B cell (primary cell): ENCODE measurements around the gene ADCY7. TPM values are rescaled to one million over a fixed set of nuclear protein-coding genes. Genes with fewer than 3 reads are reported as not detected.

Experiments
- ATAC-seq: fragments of 200-7000 bp; cut with Tn5 transposase; one replicate; pipeline ENCODE4 v1.10.0; 2021; ENCODE audit warnings: low read depth, mild to moderate bottlenecking, moderate number of reproducible peaks, moderate library complexity
- CTCF ChIA-PET: fragments of 350-600 bp; sonication (Branson Sonifier 250); formaldehyde crosslinking; loops from one replicate; lab custom pipeline; 2021; ENCODE audit warnings: antibody characterized with exemption, inconsistent platforms; lab: Charles Lee
- POLR2A ChIA-PET: fragments of 350-600 bp; sonication (Branson Sonifier 250); formaldehyde crosslinking; loops from one replicate; lab custom pipeline; 2021; ENCODE audit warnings: antibody characterized with exemption; lab: Charles Lee
- DNase-seq: peaks from one replicate; pipeline ENCODE4 v3.0.0; 2013
- H2AFZ ChIP-seq: 2 replicates; pipeline ENCODE4 v1.6.1; 2012; ENCODE audit warnings: mild to moderate bottlenecking, low read depth, low read length; ENCODE audit not compliant: insufficient read depth, poor library complexity, severe bottlenecking
- H3K27ac ChIP-seq, 2 donors: 1 replicate in 1 of 2; 2 replicates in 1 of 2; pipeline ENCODE4 v1.5.1; 2012 to 2013; ENCODE audit warnings: low read length in 2 of 2, mild to moderate bottlenecking in 2 of 2, moderate library complexity in 1 of 2
- H3K27me3 ChIP-seq, 4 experiments: fragments of 200-600 bp in 1 of 4; sonication (generic) in 1 of 4; replicated peaks in 1 of 4; 1 replicate in 2 of 4; 2 replicates in 2 of 4; pipeline versions ENCODE4 v1.6.1 to v1.7.0; 2013 to 2016; ENCODE audit warnings: low read length in 3 of 4, mild to moderate bottlenecking in 2 of 4, mixed read lengths in 1 of 4, moderate library complexity in 1 of 4; ENCODE audit not compliant: insufficient read depth in 4 of 4, control insufficient read depth in 3 of 4; ENCODE audit errors: control extremely low read depth in 1 of 4
- H3K36me3 ChIP-seq, 2 experiments: replicated peaks in 1 of 2; 1 replicate in 1 of 2; 2 replicates in 1 of 2; pipeline versions ENCODE4 v1.6.1 to v1.7.1; 2013; ENCODE audit warnings: low read length in 1 of 2; ENCODE audit not compliant: insufficient read depth in 2 of 2, control insufficient read depth in 1 of 2; ENCODE audit errors: control extremely low read depth in 1 of 2, extremely low read depth in 1 of 2
- H3K4me1 ChIP-seq, 2 donors: fragments of 200-600 bp in 1 of 2; sonication (generic) in 1 of 2; 1 replicate in 1 of 2; 2 replicates in 1 of 2; pipeline versions ENCODE4 v1.5.1 to v1.6.1; 2013 to 2017; ENCODE audit warnings: low read length in 2 of 2; ENCODE audit not compliant: control insufficient read depth in 2 of 2, insufficient read depth in 2 of 2
- H3K4me2 ChIP-seq: replicated peaks from 2 replicates; pipeline ENCODE3; 2012; ENCODE audit warnings: mild to moderate bottlenecking, low read depth, low read length; ENCODE audit not compliant: poor library complexity, severe bottlenecking
- H3K4me3 ChIP-seq, 5 experiments: fragments of 200-600 bp in 1 of 5; sonication (generic) in 1 of 5; 1 replicate in 3 of 5; 2 replicates in 2 of 5; pipeline versions ENCODE4 v1.5.1 to v1.7.0; 2011 to 2016; ENCODE audit warnings: low read length in 4 of 5, mild to moderate bottlenecking in 4 of 5, low read depth in 2 of 5, control low read depth in 1 of 5, moderate library complexity in 1 of 5; ENCODE audit not compliant: insufficient read depth in 1 of 5; ENCODE audit errors: control extremely low read depth in 1 of 5, extremely low read depth in 1 of 5
- H3K79me2 ChIP-seq: fragments of 200-600 bp; sonication (generic); one replicate; pipeline ENCODE4 v1.6.0; 2016; ENCODE audit warnings: low read length; ENCODE audit not compliant: control insufficient read depth, insufficient read depth
- H3K9ac ChIP-seq: fragments of 200-600 bp; sonication (generic); 2 replicates; pipeline ENCODE4 v1.6.1; 2017; ENCODE audit warnings: mild to moderate bottlenecking, low read length, moderate library complexity
- H3K9me3 ChIP-seq, 3 donors: one replicate each; pipeline versions ENCODE4 v1.6.1 to v1.7.1; 2013; ENCODE audit warnings: low read length in 2 of 3; ENCODE audit not compliant: control insufficient read depth in 2 of 3, insufficient read depth in 1 of 3; ENCODE audit errors: control extremely low read depth in 1 of 3
- H4K20me1 ChIP-seq: 2 replicates; pipeline ENCODE4 v1.6.0; 2012; ENCODE audit warnings: mild to moderate bottlenecking, low read length; ENCODE audit not compliant: insufficient read depth, control insufficient read depth, poor library complexity, severe bottlenecking
- H3K27ac Mint-ChIP-seq: one replicate; pipeline ENCODE4 v1.8.0; 2021; ENCODE audit warnings: mixed read lengths
- H3K27me3 Mint-ChIP-seq: one replicate; pipeline ENCODE4 v1.8.0; 2021; ENCODE audit warnings: mixed read lengths
- H3K4me1 Mint-ChIP-seq: one replicate; pipeline ENCODE4 v1.8.0; 2021; ENCODE audit warnings: mixed read lengths
- H3K4me3 Mint-ChIP-seq: one replicate; pipeline ENCODE4 v1.8.0; 2021; ENCODE audit warnings: mixed read lengths
- H3K9me3 Mint-ChIP-seq: one replicate; pipeline ENCODE4 v1.8.0; 2022; ENCODE audit warnings: mixed read lengths; ENCODE audit not compliant: insufficient read depth
- CTCF ChIP-seq: fragments of 200-600 bp; IDR thresholded peaks from one replicate; pipeline ENCODE4 v1.8.0; 2022; ENCODE audit warnings: antibody characterized with exemption, mild to moderate bottlenecking
- EZH2 ChIP-seq: IDR thresholded peaks from 2 replicates; pipeline ENCODE4 v1.6.1; 2012; ENCODE audit warnings: borderline replicate concordance, low read depth, mild to moderate bottlenecking, moderate library complexity, low read length; ENCODE audit not compliant: insufficient read depth, poor library complexity, severe bottlenecking
- WGBS: methylation state at CpG from one replicate; pipeline ENCODE4 v1.1.5; 2013; ENCODE audit warnings: missing lambda C conversion rate; ENCODE audit not compliant: insufficient coverage; 5-methylcytosine and 5-hydroxymethylcytosine counted together
- intact Hi-C: fragments of 100-400 bp; cut with micrococcal nuclease; formaldehyde crosslinking; loops from one replicate; pipeline ENCODE4 v1.10.0; 2022
- polyA plus RNA-seq: library from polyadenylated mRNA; depleted of rRNA; stranded (reverse); fragments of >200 nt; gene quantifications from 2 replicates; pipeline ENCODE4 v1.2.3, GENCODE V29; 2012
- total RNA-seq, 2 donors: library from RNA; stranded (reverse); fragments of 120-200 nt in 1 of 2; gene quantifications; 1 replicate in 1 of 2; 2 replicates in 1 of 2; pipeline versions ENCODE4 v1.2.3 to v1.2.4, GENCODE V29; 2013 to 2022

Gene ADCY7
- total and polyA plus RNA-seq, 2 donors (not counting 1 experiment from before 2014, with no cell fraction given) = 78.4 to 207 TPM

DNA sequence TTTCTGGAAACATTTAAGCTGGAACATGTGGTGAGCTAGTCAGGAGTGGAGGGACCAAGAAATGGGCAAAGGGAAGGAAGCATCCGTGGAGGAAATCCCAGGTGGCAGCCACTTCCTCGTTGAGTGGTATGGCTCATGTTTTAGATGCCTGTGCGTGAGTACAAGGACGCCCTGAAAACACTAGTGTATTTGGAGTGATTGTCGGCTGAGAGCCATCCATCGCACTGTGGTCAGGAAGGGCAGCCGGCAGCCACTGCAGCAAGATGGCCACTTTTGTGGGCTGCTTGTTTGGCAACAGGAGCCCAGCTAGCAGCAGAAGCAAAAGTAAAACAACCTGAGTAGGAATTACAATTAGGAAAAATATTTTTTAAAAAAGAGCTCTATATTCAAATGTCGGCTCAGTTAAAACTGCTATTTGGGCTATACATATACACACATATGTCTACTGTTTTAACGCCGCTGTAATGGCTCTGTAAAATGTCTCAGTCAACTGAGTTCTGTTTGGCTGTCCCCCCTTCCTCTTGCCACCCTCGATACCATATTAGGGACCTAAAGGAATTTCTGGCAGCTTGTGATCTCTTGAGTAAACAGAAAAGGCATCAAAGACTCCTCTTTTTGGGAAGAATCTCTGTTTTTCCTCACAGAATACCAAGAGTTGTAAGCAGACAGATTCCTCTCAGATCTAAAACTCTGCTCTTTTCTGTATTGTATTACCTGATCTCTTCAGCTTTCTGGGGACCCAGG is 63.3 kb downstream of the ADCY7 start:
- Histone ChIP-seq H2AFZ (no peak overlapping the region), H3K4me2 (peak overlapping the region; percentile 30), H3K27ac (peak overlapping the region; percentile 8 to 75), H3K9me3 (peaks cover 0 to 1% (median 0%) of the 10 kb centered on the region in 3 donors), H3K36me3 (peaks cover 26 to 47% of the 10 kb centered on the region in 2 experiments), H3K4me1 (peaks cover 0 to 51% of the 10 kb centered on the region in 2 donors), H3K27me3 (no peaks in the 10 kb centered on the region), H4K20me1 (no peaks in the 10 kb centered on the region), H3K4me3 (no peak overlapping the region), H3K9ac (no peak overlapping the region), H3K79me2 (peaks cover 43% of the 10 kb centered on the region)
- TF ChIP-seq EZH2 (no peak), CTCF (no peak)
- Mint-ChIP-seq H3K4me3 (peak overlapping the region; percentile 59), H3K27ac (peak overlapping the region; percentile 87), H3K4me1 (peaks cover 63% of the 10 kb centered on the region), H3K27me3 (no peaks in the 10 kb centered on the region), H3K9me3 (peaks cover 3% of the 10 kb centered on the region)
- ATAC-seq = no peak
- 62% methylated on average over 10 of the region's 11 CpGs for WGBS
- ChIA-PET POLR2A (no interaction called here), CTCF (interaction anchor here (0.7 to 14.6 kb wide), 14 partner anchors 9 to 477 kb away, joined by 3 to 329 read pairs (median 4); no protein-coding TSS in a partner anchor)
- no peak for DNase-seq
- intact Hi-C loops = no loop called here

DNA sequence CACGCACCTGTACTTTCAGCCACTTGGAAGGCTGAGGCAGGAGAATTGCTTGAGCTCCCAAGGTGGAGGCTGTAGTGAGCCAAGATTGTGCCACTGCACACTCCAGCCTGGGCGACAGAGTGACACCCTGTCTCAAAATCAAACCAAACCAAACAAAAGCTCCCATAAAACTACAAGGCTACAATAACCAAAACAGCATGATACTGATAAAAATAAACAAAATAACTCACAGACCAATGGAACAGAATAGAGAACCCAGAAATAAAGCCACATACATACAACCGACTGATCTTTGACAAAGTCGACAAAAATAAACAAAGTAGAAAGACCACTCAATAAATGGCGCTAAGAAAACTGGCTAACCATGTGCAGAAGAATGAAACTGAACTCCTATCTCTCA is 65.2 kb downstream of the ADCY7 start:
- POLR2A ChIA-PET = no interaction called here
- CTCF ChIA-PET = interaction anchor here (14.6 kb wide), 1 partner anchor 21 kb away, joined by 329 read pairs; no protein-coding TSS in a partner anchor
- H2AFZ ChIP-seq = no peak overlapping the region
- peaks cover 0 to 1% (median 0%) of the 10 kb centered on the region in 3 donors for H3K9me3 ChIP-seq
- peak overlapping the region in 1 of 2 donors; percentile 34 for H3K27ac ChIP-seq
- intact Hi-C loops = no loop called here
- H3K4me2 ChIP-seq = no peak overlapping the region
- Mint-ChIP-seq H3K27me3 (no peaks in the 10 kb centered on the region), H3K27ac (peak overlapping the region; percentile 80), H3K9me3 (peaks cover 3% of the 10 kb centered on the region), H3K4me3 (peak overlapping the region; percentile 4), H3K4me1 (peaks cover 73% of the 10 kb centered on the region)
- H3K4me3 ChIP-seq = no peak overlapping the region
- TF ChIP-seq CTCF = no peak
- no peak for TF ChIP-seq EZH2
- no peaks in the 10 kb centered on the region for H4K20me1 ChIP-seq
- 81% methylated on average over 5 of the region's 5 CpGs for WGBS
- DNase-seq (no peak), ATAC-seq (no peak)
- peaks cover 25 to 35% of the 10 kb centered on the region in 2 experiments for H3K36me3 ChIP-seq
- H3K4me1 ChIP-seq = peaks cover 0 to 64% of the 10 kb centered on the region in 2 donors
- no peak overlapping the region for H3K9ac ChIP-seq
- no peaks in the 10 kb centered on the region for H3K27me3 ChIP-seq
- H3K79me2 ChIP-seq = peaks cover 43% of the 10 kb centered on the region
